HUES48 (cell line): ENCODE measurements around the gene RPL31.

ENCODE experiments used
- H3K27ac ChIP-seq: one replicate; pipeline ENCODE4 v1.7.0; 2013; ENCODE audit warnings: low read depth, low read length, inconsistent platforms
- H3K27me3 ChIP-seq: 2 replicates; pipeline ENCODE4 v1.6.1; 2013; ENCODE audit warnings: mild to moderate bottlenecking, low read length; ENCODE audit not compliant: control insufficient read depth, insufficient read depth
- H3K36me3 ChIP-seq: 2 replicates; pipeline ENCODE4 v1.6.1; 2013; ENCODE audit warnings: low read length; ENCODE audit not compliant: control insufficient read depth, insufficient read depth
- H3K4me1 ChIP-seq: 2 replicates; pipeline ENCODE4 v1.6.1; 2013; ENCODE audit warnings: mild to moderate bottlenecking, low read length; ENCODE audit not compliant: control insufficient read depth, insufficient read depth
- H3K4me3 ChIP-seq: 2 replicates; pipeline ENCODE4 v1.5.1; 2013; ENCODE audit warnings: mild to moderate bottlenecking, low read depth, low read length
- H3K9ac ChIP-seq: 2 replicates; pipeline ENCODE4 v1.6.1; 2013; ENCODE audit warnings: mild to moderate bottlenecking, low read depth, low read length, moderate library complexity
- H3K9me3 ChIP-seq: 2 replicates; pipeline ENCODE4 v1.6.1; 2013; ENCODE audit warnings: low read length; ENCODE audit not compliant: control insufficient read depth, insufficient read depth

RPL31 gene

DNA sequence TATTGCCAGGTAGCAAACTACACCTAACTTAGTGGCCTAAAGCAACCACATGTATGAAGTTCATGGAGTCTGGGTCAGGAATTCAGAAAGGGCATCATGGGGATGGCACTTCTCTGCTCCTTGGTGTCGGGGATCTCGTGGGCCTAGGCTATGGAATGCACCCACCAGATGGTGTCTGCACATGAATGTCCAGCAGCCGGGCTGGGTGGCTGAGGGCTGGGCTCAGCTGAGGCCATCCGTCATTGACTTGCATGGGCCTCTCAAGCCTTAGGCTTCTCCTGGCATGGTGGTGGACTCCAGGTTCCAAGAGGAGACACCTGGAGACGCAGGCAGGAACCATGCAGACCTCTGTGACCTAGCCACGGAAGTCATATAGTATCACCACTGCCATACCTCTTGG lies 26.0 kb upstream of the RPL31 start:
- Histone ChIP-seq H3K9ac (no peak overlapping the region), H3K9me3 (no peaks in the 10 kb centered on the region), H3K4me1 (0 out of 2 replicates have a peak, but pooled peaks cover under 1% of the 10 kb centered on the region), H3K4me3 (no peak overlapping the region), H3K36me3 (no peaks in the 10 kb centered on the region), H3K27me3 (no peaks in the 10 kb centered on the region), H3K27ac (no peak overlapping the region)

DNA sequence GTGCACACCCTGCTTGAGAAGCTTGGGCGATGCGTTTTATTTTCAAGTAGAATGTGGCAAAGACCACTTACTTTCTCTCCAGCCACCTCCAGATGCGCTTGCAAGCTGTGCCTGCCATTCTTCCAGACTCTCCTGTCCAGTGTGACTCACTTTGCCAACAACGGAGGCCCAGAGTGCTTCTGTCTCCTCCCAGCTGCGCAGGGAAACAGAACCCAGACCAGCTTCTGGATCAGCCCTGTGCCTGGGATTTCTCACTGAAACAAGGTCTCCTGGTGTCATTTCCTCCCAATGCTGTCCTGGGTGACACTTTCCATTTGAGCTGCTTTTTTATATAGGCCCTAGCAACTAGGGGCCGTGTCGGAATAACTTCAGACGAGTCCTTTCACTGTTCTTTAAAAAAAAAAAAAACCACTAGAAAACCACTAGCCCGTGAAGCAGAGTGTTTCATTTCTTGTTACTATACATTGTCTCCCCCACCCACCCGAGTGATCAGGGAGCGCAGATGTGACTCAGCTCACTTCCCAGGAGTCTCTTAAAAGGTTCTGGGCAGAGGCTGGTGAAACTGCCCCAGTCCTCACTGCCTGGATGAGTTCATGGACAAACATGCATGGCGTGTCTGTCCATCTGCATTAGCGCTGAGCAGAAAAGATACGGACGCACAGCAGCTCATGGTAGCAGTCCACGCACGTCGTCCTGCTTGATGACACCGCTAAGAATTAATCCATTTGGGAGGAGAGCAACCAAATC lies 25.3 kb upstream of the RPL31 start:
- Histone ChIP-seq H3K9ac (no peak overlapping the region), H3K4me1 (0 out of 2 replicates have a peak, but pooled peaks cover 6% of the 10 kb centered on the region)

GRCh38 chr2:100977511-100977910 lies 24.6 kb upstream of the RPL31 start:
- H3K9ac ChIP-seq, result no peak overlapping the region
- no peak overlapping the region for H3K4me3 ChIP-seq
- no peaks in the 10 kb centered on the region for H3K27me3 ChIP-seq
- H3K27ac ChIP-seq, result no peak overlapping the region
- 0 out of 2 replicates have a peak, but pooled peaks cover 6% of the 10 kb centered on the region for H3K4me1 ChIP-seq
- H3K36me3 ChIP-seq, result no peaks in the 10 kb centered on the region
- no peaks in the 10 kb centered on the region for H3K9me3 ChIP-seq

More for the DNA sequence above, 25.3 kb upstream of the RPL31 start:
- Histone ChIP-seq H3K36me3 (no peaks in the 10 kb centered on the region), H3K9me3 (no peaks in the 10 kb centered on the region), H3K27ac (no peak overlapping the region), H3K27me3 (no peaks in the 10 kb centered on the region), H3K4me3 (no peak overlapping the region)

- Histone ChIP-seq H3K9ac (no peak overlapping the region), H3K36me3 (no peaks in the 10 kb centered on the region), H3K4me1 (0 out of 2 replicates have a peak, but pooled peaks cover 6% of the 10 kb centered on the region), H3K27ac (no peak overlapping the region), H3K27me3 (no peaks in the 10 kb centered on the region), H3K9me3 (no peaks in the 10 kb centered on the region), H3K4me3 (no peak overlapping the region)
Observed at GRCh38 chr2:100978582-100979191, 23.4 kb upstream of the RPL31 start.

DNA sequence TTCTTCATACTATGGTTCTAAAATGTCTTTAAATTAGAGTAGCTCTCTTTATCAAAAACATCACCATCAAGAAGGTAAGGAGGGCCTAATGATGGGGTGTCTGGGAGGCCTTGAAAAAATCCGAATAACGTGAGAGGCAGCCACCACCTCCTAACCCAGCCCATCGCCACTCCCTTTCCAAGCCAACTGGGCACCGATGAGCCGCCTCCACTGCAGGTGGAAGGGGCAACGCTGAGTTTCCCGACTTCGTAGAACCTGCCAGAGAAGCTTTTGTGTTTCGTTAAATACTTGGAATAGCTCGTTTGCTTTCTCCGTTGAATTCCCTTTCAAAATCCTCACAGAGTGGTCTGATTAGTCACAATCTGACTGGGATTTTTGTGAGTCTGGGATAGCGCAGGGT lies 22.0 kb upstream of the RPL31 start:
- H3K9me3 ChIP-seq, result no peaks in the 10 kb centered on the region
- no peaks in the 10 kb centered on the region for H3K36me3 ChIP-seq
- H3K4me1 ChIP-seq, result 0 out of 2 replicates have a peak, but pooled peaks cover 6% of the 10 kb centered on the region
- H3K27me3 ChIP-seq, result no peaks in the 10 kb centered on the region
- H3K27ac ChIP-seq, result no peak overlapping the region
- no peak overlapping the region for H3K4me3 ChIP-seq
- H3K9ac ChIP-seq, result no peak overlapping the region

DNA sequence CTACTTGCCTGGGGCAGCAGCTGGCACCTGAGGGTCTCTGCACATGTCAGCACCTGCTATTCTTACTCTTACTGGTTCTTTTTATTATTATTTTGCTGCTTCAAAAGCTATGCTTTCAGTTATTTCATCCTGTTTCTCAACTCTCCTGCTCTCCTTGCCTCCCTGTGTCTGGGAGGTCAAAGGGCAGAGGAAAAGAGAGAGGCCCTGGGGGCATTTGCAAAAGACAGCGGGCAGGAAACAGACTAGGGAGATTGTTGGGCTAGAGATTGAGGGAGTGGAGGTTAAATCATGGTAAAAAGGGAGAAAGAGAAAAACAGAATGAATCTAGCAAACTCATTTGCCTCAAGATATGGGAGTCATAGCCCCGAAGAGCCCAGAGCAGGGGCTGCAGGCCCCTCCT lies 21.1 kb upstream of the RPL31 start:
- no peaks in the 10 kb centered on the region for H3K9me3 ChIP-seq
- no peak overlapping the region for H3K27ac ChIP-seq
- H3K4me1 ChIP-seq, result 0 out of 2 replicates have a peak, but pooled peaks cover 6% of the 10 kb centered on the region
- no peak overlapping the region for H3K9ac ChIP-seq
- H3K4me3 ChIP-seq, result no peak overlapping the region
- H3K27me3 ChIP-seq, result no peaks in the 10 kb centered on the region
- H3K36me3 ChIP-seq, result no peaks in the 10 kb centered on the region

DNA sequence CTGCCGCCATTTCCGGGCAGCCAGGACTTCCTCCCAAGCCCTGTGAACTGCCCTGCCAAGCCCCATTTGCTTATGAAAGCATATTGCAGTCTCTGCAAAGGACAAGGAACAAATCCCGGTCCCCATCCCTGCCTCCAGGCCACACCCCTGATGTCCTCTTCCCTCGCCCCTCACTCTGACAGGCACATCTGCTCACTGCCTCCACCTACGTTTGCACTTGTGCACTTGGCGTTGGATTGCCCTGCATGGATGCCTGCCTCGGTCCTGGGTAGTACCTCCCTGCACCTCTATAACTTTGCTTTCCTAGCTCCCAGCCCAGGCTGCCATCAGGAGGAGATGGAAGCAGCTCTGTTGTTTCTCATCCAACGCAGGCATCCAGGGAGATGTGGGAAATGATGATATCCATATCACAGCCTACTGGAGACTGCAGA lies 19.6 kb upstream of the RPL31 start:
- H3K4me1 ChIP-seq, result 0 out of 2 replicates have a peak, but pooled peaks cover 6% of the 10 kb centered on the region
- no peak overlapping the region for H3K4me3 ChIP-seq
- H3K27ac ChIP-seq, result no peak overlapping the region
- no peak overlapping the region for H3K9ac ChIP-seq
- H3K27me3 ChIP-seq, result no peaks in the 10 kb centered on the region
- no peaks in the 10 kb centered on the region for H3K36me3 ChIP-seq
- no peaks in the 10 kb centered on the region for H3K9me3 ChIP-seq

- Histone ChIP-seq H3K27ac (no peak overlapping the region), H3K9ac (no peak overlapping the region), H3K27me3 (no peaks in the 10 kb centered on the region), H3K9me3 (no peaks in the 10 kb centered on the region), H3K36me3 (no peaks in the 10 kb centered on the region), H3K4me1 (0 out of 2 replicates have a peak, but pooled peaks cover 6% of the 10 kb centered on the region), H3K4me3 (no peak overlapping the region)
Observed at GRCh38 chr2:100983201-100983600, 18.9 kb upstream of the RPL31 start.

DNA sequence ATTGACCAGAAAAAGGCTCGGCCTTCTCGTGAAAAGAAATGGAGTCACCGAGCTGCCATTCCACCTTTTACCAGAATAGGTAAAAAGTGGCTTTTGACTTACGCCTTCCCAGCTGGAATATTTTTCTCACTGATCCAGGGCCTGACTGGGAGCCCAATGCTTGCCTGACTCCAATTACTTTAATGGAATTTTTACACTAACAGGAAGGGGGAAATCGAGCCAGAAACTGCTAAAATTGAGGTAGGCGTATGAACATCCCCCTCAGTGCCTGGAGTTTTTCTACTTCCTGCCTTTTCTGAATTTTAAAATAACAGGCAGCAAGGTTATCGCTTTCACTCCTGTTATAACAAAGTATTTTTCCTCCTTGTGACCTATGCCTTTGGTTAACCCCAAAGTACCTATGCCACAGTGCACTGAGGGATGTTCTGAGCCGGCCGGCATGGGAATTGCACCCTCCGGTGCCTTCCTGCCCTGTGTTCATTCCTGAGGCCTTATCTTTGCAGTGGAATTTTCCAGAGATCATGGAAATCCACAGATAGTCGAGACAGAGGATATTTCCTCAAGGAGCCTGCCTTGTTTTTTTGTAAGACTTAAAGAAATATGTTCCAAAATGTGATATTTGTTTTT lies 18.3 kb upstream of the RPL31 start:
- Histone ChIP-seq H3K27ac (no peak overlapping the region), H3K27me3 (no peaks in the 10 kb centered on the region), H3K9ac (no peak overlapping the region), H3K4me1 (0 out of 2 replicates have a peak, but pooled peaks cover 6% of the 10 kb centered on the region), H3K4me3 (no peak overlapping the region), H3K9me3 (no peaks in the 10 kb centered on the region), H3K36me3 (no peaks in the 10 kb centered on the region)

GRCh38 chr2:100984892-100985307 lies 17.2 kb upstream of the RPL31 start:
- H3K9ac ChIP-seq, result no peak overlapping the region
- H3K36me3 ChIP-seq, result no peaks in the 10 kb centered on the region
- H3K4me1 ChIP-seq, result 0 out of 2 replicates have a peak, but pooled peaks cover 6% of the 10 kb centered on the region
- H3K27ac ChIP-seq, result no peak overlapping the region
- no peak overlapping the region for H3K4me3 ChIP-seq
- no peaks in the 10 kb centered on the region for H3K27me3 ChIP-seq
- H3K9me3 ChIP-seq, result no peaks in the 10 kb centered on the region

GRCh38 chr2:100986157-100986556 lies 15.9 kb upstream of the RPL31 start:
- H3K9me3 ChIP-seq, result no peaks in the 10 kb centered on the region
- H3K36me3 ChIP-seq, result no peaks in the 10 kb centered on the region
- H3K4me3 ChIP-seq, result no peak overlapping the region
- no peak overlapping the region for H3K27ac ChIP-seq
- peaks cover 9% of the 10 kb centered on the region; the same call in 1 of the 2 replicates for H3K4me1 ChIP-seq
- no peaks in the 10 kb centered on the region for H3K27me3 ChIP-seq
- H3K9ac ChIP-seq, result no peak overlapping the region
